GM20000 (cell line): Measurements from ENCODE around the gene SLC2A1.

ENCODE experiments used
- DNase-seq: peaks from one replicate; pipeline ENCODE4 v3.0.0; 2012; ENCODE audit warnings: low spot score
- CTCF ChIP-seq: IDR thresholded peaks from 2 replicates; pipeline ENCODE4 v1.5.1; 2012; ENCODE audit warnings: mild to moderate bottlenecking, control low read depth; ENCODE audit errors: extremely low read depth, missing control alignments

SLC2A1 gene

GRCh38 chr1:42934541-42935312, 23.9 kb downstream of the SLC2A1 start:
- TF ChIP-seq CTCF: no peak
- no peak for DNase-seq

GRCh38 chr1:42933610-42934491, 24.8 kb downstream of the SLC2A1 start:
- no peak for DNase-seq
- no peak for TF ChIP-seq CTCF

GRCh38 chr1:42933060-42933586, 25.5 kb downstream of the SLC2A1 start:
- TF ChIP-seq CTCF: no peak
- no peak for DNase-seq

GRCh38 chr1:42932442-42932941, 26.2 kb downstream of the SLC2A1 start:
- DNase-seq: no peak
- no peak for TF ChIP-seq CTCF

- DNase-seq: peak; percentile 85
- TF ChIP-seq CTCF: no peak
These were observed 26.7 kb downstream of the SLC2A1 start for GRCh38 chr1:42931911-42932422.

- peak; percentile 63 for DNase-seq
- TF ChIP-seq CTCF: peak; percentile 9
These were observed 27.5 kb downstream of the SLC2A1 start for GRCh38 chr1:42931108-42931539.
